Panc1 (cell line): ENCODE measurements around the gene RBBP6.
"Not testable (repeated sequence)": the region's sequence is repeated elsewhere in the genome, so short reads cannot be mapped to it uniquely, and the experiment has no call there.

Experiments used
- CTCF ChIP-seq: fragments of 450-650 bp; IDR thresholded peaks from 2 replicates; pipeline ENCODE4 v1.5.1; 2017; ENCODE audit warnings: mild to moderate bottlenecking
- POLR2AphosphoS5 ChIP-seq: IDR thresholded peaks from 2 replicates; pipeline ENCODE4 v1.6.1; 2012; ENCODE audit warnings: mild to moderate bottlenecking, low read depth, low read length, moderate library complexity
- TF ChIP-seq, protein P1 (sequence below), 2 experiments: IDR thresholded peaks; 2 replicates each; pipeline ENCODE4 v1.6.1; 2011 to 2012; ENCODE audit warnings: low read depth in 2 of 2, control low read depth in 1 of 2, low read length in 1 of 2, mild to moderate bottlenecking in 1 of 2, moderate library complexity in 1 of 2; ENCODE audit not compliant: insufficient read depth in 1 of 2

GRCh38 chr16:24574515-24575485 is 35.4 kb downstream of the RBBP6 start:
- TF ChIP-seq CTCF, POLR2AphosphoS5: not testable (repeated sequence)
- TF ChIP-seq, protein P1, sequence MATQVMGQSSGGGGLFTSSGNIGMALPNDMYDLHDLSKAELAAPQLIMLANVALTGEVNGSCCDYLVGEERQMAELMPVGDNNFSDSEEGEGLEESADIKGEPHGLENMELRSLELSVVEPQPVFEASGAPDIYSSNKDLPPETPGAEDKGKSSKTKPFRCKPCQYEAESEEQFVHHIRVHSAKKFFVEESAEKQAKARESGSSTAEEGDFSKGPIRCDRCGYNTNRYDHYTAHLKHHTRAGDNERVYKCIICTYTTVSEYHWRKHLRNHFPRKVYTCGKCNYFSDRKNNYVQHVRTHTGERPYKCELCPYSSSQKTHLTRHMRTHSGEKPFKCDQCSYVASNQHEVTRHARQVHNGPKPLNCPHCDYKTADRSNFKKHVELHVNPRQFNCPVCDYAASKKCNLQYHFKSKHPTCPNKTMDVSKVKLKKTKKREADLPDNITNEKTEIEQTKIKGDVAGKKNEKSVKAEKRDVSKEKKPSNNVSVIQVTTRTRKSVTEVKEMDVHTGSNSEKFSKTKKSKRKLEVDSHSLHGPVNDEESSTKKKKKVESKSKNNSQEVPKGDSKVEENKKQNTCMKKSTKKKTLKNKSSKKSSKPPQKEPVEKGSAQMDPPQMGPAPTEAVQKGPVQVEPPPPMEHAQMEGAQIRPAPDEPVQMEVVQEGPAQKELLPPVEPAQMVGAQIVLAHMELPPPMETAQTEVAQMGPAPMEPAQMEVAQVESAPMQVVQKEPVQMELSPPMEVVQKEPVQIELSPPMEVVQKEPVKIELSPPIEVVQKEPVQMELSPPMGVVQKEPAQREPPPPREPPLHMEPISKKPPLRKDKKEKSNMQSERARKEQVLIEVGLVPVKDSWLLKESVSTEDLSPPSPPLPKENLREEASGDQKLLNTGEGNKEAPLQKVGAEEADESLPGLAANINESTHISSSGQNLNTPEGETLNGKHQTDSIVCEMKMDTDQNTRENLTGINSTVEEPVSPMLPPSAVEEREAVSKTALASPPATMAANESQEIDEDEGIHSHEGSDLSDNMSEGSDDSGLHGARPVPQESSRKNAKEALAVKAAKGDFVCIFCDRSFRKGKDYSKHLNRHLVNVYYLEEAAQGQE (IDR thresholded peaks at IDR 0.05; ENCODE audit: insufficient read depth in 1 of 2, low read depth in 2 of 2, low read length in 1 of 2), result not testable (repeated sequence)
